AG04449 (cell line): ENCODE measurements around the gene TXNDC11.

Source experiments
- CTCF ChIA-PET: fragments of 350-600 bp; formaldehyde crosslinking; extraction: SDS; loops from one replicate; lab custom pipeline; 2021; ENCODE audit warnings: antibody characterized with exemption; lab: Yijun Ruan, JAX
- POLR2A ChIA-PET: fragments of 400-600, 350-600 bp; formaldehyde crosslinking; extraction: SDS; loops from one replicate; lab custom pipeline; 2020; ENCODE audit warnings: antibody characterized with exemption, inconsistent platforms; lab: Yijun Ruan, JAX
- DNase-seq: peaks from one replicate; pipeline ENCODE4 v3.0.0-alpha.2; 2010; ENCODE audit warnings: low read depth, low spot score
- H3K4me3 ChIP-seq: 2 replicates; pipeline ENCODE4 v1.5.1; 2011; ENCODE audit warnings: low read depth, mild to moderate bottlenecking, control low read depth, low read length
- TF ChIP-seq, protein P1 (sequence below): IDR thresholded peaks from one replicate; pipeline ENCODE4 v1.5.1; 2011; ENCODE audit warnings: mild to moderate bottlenecking, moderate library complexity, low read length, control low read depth, inconsistent platforms; ENCODE audit not compliant: insufficient read depth; ENCODE audit errors: missing control alignments

Gene TXNDC11

DNA sequence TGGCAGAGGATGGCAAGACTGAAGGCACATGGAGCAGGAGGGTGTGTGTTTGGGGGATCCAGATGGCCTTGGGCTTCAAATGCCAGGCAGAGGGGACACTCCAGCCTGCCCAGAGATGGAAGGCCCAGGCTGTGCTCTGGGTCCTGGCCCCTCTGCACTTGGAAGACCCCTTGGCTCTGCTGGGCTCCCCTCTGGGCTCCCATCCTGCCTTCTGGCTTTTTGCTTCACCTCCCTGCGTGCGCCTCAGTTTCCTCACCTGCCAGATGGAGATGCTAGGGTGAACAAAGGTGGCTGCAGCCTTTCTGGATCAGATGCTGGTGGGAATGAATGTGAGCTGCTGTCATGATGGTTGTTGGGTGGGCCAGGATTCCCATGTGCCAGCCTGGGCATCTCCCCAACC is 71.4 kb downstream of the TXNDC11 start:
- H3K4me3 ChIP-seq: no peak overlapping the region
- no peak for DNase-seq
- TF ChIP-seq, protein P1, sequence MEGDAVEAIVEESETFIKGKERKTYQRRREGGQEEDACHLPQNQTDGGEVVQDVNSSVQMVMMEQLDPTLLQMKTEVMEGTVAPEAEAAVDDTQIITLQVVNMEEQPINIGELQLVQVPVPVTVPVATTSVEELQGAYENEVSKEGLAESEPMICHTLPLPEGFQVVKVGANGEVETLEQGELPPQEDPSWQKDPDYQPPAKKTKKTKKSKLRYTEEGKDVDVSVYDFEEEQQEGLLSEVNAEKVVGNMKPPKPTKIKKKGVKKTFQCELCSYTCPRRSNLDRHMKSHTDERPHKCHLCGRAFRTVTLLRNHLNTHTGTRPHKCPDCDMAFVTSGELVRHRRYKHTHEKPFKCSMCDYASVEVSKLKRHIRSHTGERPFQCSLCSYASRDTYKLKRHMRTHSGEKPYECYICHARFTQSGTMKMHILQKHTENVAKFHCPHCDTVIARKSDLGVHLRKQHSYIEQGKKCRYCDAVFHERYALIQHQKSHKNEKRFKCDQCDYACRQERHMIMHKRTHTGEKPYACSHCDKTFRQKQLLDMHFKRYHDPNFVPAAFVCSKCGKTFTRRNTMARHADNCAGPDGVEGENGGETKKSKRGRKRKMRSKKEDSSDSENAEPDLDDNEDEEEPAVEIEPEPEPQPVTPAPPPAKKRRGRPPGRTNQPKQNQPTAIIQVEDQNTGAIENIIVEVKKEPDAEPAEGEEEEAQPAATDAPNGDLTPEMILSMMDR: no peak
- POLR2A ChIA-PET: no interaction called here
- CTCF ChIA-PET: no interaction called here

GRCh38 chr16:11670171-11671131 is 72.2 kb downstream of the TXNDC11 start:
- DNase-seq: no peak
- no peak overlapping the region for H3K4me3 ChIP-seq
- ChIA-PET CTCF (interaction anchor here (1.5 to 2.0 kb wide), 3 partner anchors 138 to 264 kb away, joined by 5 to 8 read pairs (median 6); no protein-coding TSS in a partner anchor), POLR2A (interaction anchor here (1.8 kb wide), 1 partner anchor 8 kb away, joined by 6 read pairs; no protein-coding TSS in a partner anchor)
- TF ChIP-seq, protein P1: no peak

GRCh38 chr16:11669380-11670146 is 73.1 kb downstream of the TXNDC11 start:
- DNase-seq: no peak
- POLR2A ChIA-PET: interaction anchor here (1.8 kb wide), 1 partner anchor 9 kb away, joined by 6 read pairs; no protein-coding TSS in a partner anchor
- CTCF ChIA-PET: interaction anchor here (1.0 to 2.0 kb wide), 6 partner anchors 20 to 275 kb away, joined by 3 to 8 read pairs (median 4); no protein-coding TSS in a partner anchor
- peak overlapping the region; percentile 68 for H3K4me3 ChIP-seq
- TF ChIP-seq, protein P1: no peak

GRCh38 chr16:11668623-11669379 is 73.9 kb downstream of the TXNDC11 start:
- POLR2A ChIA-PET: interaction anchor here (1.8 kb wide), 1 partner anchor 10 kb away, joined by 6 read pairs; no protein-coding TSS in a partner anchor
- no peak for DNase-seq
- peak overlapping the region; percentile 68 for H3K4me3 ChIP-seq
- TF ChIP-seq, protein P1: no peak
- CTCF ChIA-PET: interaction anchor here (1.0 to 2.0 kb wide), 6 partner anchors 21 to 274 kb away, joined by 3 to 8 read pairs (median 4); no protein-coding TSS in a partner anchor

DNA sequence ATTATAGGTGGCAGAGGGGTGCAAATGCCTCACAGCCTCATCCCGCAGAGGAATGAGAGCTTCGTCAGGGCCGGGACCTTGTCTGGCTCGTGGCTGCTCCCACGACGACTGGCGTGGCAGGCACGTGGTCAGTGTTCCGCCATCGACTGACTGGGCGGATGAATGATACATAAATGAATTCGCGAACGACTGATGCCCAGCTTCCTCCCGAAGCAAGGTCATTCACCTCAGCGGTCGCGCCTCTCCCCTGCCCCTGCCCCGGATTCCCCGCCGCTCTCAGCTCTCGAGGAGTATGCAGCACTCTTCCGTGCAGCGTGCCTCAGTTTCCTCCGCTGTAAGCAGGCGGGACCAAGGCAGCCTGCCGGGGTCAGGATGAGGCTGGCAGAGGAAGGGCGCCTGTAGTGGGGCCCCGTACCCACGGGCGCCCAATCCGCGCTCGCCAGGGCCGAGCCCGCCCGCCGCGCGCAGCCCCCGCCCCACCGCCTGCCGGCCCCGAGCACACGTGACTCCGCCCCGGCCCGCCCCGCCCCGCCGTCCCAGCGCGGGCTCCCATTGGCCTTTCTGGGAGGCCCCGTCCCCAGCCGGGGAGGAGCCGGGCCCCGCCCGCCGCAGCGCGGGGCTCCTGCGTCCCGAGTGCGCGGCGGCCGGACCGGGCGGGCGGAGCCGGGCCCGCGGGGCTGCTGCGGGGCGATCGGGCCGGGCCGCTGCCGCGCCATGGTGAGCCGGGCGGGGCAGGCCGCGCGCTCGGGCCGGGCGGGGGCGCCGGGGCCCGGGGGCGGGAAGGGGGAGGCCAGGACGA is 74.6 kb downstream of the TXNDC11 start, which contains the start of gene SNN:
Gene SNN (plus strand): TSS at position 632 of the 799 bp plus-strand sequence. CDS start 7,605 bp downstream, outside the sequence.
- ChIA-PET CTCF (interaction anchor here (1.2 to 2.2 kb wide), 8 partner anchors 16 to 704 kb away, joined by 3 to 8 read pairs (median 4); no protein-coding TSS in a partner anchor), POLR2A (interaction anchor here (1.8 kb wide), 1 partner anchor 10 kb away, joined by 6 read pairs; no protein-coding TSS in a partner anchor)
- no peak for DNase-seq
- peak within 1 kb of the TSS; percentile 68 for H3K4me3 ChIP-seq
- TF ChIP-seq, protein P1: no peak
